Mesodermal cell (in vitro differentiated cells): ENCODE data around the gene FOXRED2.

Experiments
- H3K27ac ChIP-seq: 2 replicates; pipeline ENCODE4 v1.7.0; 2013; ENCODE audit warnings: mild to moderate bottlenecking, low read depth, low read length, moderate library complexity; ENCODE audit not compliant: severe bottlenecking
- H3K36me3 ChIP-seq: 2 replicates; pipeline ENCODE4 v1.7.1; 2013; ENCODE audit warnings: mild to moderate bottlenecking, low read length, moderate library complexity; ENCODE audit not compliant: control insufficient read depth, insufficient read depth
- H3K4me1 ChIP-seq: one replicate; pipeline ENCODE4 v1.7.1; 2013; ENCODE audit warnings: mild to moderate bottlenecking, low read length; ENCODE audit not compliant: insufficient read depth, control insufficient read depth, poor library complexity, severe bottlenecking
- H3K4me3 ChIP-seq: 2 replicates; pipeline ENCODE4 v1.7.0; 2013; ENCODE audit warnings: low read length, control low read depth, mild to moderate bottlenecking; ENCODE audit not compliant: insufficient read depth, poor library complexity, severe bottlenecking; ENCODE audit errors: extremely low read depth
- H3K9me3 ChIP-seq: 2 replicates; pipeline ENCODE4 v1.7.1; 2013; ENCODE audit warnings: mild to moderate bottlenecking, low read length, moderate library complexity; ENCODE audit not compliant: control insufficient read depth
- WGBS, 2 experiments: methylation state at CpG; one replicate each; pipeline ENCODE4 v1.1.5; 2013; ENCODE audit warnings: missing lambda C conversion rate in 2 of 2; ENCODE audit not compliant: insufficient coverage in 2 of 2; 5-methylcytosine and 5-hydroxymethylcytosine counted together

The FOXRED2 gene

GRCh38 chr22:36514766-36515165 lies 7.9 kb upstream of the FOXRED2 start:
- Histone ChIP-seq H3K4me1 (no peaks in the 10 kb centered on the region), H3K9me3 (no peaks in the 10 kb centered on the region), H3K27ac (no peak overlapping the region), H3K4me3 (no peak overlapping the region), H3K36me3 (peaks cover 96% of the 10 kb centered on the region)
- WGBS, 2 experiments = 100% methylated on average over 1 of the region's 1 CpG

GRCh38 chr22:36512991-36513390 lies 6.2 kb upstream of the FOXRED2 start:
- peaks cover 79% of the 10 kb centered on the region for H3K36me3 ChIP-seq
- 92 to 100% methylated on average over 1 to 2 of the region's 4 CpGs for WGBS, 2 experiments
- H3K4me1 ChIP-seq = no peaks in the 10 kb centered on the region
- H3K9me3 ChIP-seq = no peaks in the 10 kb centered on the region
- H3K27ac ChIP-seq = no peak overlapping the region
- H3K4me3 ChIP-seq = no peak overlapping the region

GRCh38 chr22:36512333-36512732 lies 5.5 kb upstream of the FOXRED2 start:
- no peaks in the 10 kb centered on the region for H3K9me3 ChIP-seq
- no peaks in the 10 kb centered on the region for H3K4me1 ChIP-seq
- WGBS, 2 experiments = 96% methylated on average over 7 to 8 of the region's 8 CpGs
- no peak overlapping the region for H3K27ac ChIP-seq
- H3K36me3 ChIP-seq = peaks cover 72% of the 10 kb centered on the region
- H3K4me3 ChIP-seq = no peak overlapping the region

GRCh38 chr22:36510966-36511881 lies 4.4 kb upstream of the FOXRED2 start:
- WGBS, 2 experiments = 83 to 90% methylated on average over 11 to 16 of the region's 17 CpGs
- Histone ChIP-seq H3K36me3 (peaks cover 61% of the 10 kb centered on the region), H3K9me3 (no peaks in the 10 kb centered on the region), H3K27ac (no peak overlapping the region), H3K4me1 (no peaks in the 10 kb centered on the region), H3K4me3 (no peak overlapping the region)

GRCh38 chr22:36510384-36510783 lies 3.5 kb upstream of the FOXRED2 start:
- Histone ChIP-seq H3K4me1 (no peaks in the 10 kb centered on the region), H3K36me3 (peaks cover 52% of the 10 kb centered on the region), H3K9me3 (no peaks in the 10 kb centered on the region), H3K27ac (no peak overlapping the region), H3K4me3 (no peak overlapping the region)
- WGBS, 2 experiments = 85% methylated on average over 2 of the region's 3 CpGs; no CpG with 5 or more reads in 1 of the 2 experiments

GRCh38 chr22:36507518-36508010 lies 724 bp upstream of the FOXRED2 start:
- no peaks in the 10 kb centered on the region for H3K4me1 ChIP-seq
- H3K4me3 ChIP-seq = no peak overlapping the region
- 96 to 100% methylated on average over 2 to 4 of the region's 6 CpGs for WGBS, 2 experiments
- peaks cover 24% of the 10 kb centered on the region for H3K36me3 ChIP-seq
- no peaks in the 10 kb centered on the region for H3K9me3 ChIP-seq
- no peak overlapping the region for H3K27ac ChIP-seq

GRCh38 chr22:36505998-36506635 lies 723 bp downstream of the FOXRED2 start:
- H3K4me3 ChIP-seq = peak overlapping the region; percentile 37
- 96 to 97% methylated on average over 58 to 60 of the region's 60 CpGs for WGBS, 2 experiments
- peaks cover 10% of the 10 kb centered on the region for H3K36me3 ChIP-seq
- H3K4me1 ChIP-seq = no peaks in the 10 kb centered on the region
- no peak overlapping the region for H3K27ac ChIP-seq
- H3K9me3 ChIP-seq = no peaks in the 10 kb centered on the region

- Histone ChIP-seq H3K4me1 (no peaks in the 10 kb centered on the region), H3K9me3 (no peaks in the 10 kb centered on the region), H3K36me3 (peaks cover 10% of the 10 kb centered on the region), H3K27ac (no peak overlapping the region), H3K4me3 (no peak overlapping the region)
- WGBS, 2 experiments = 90 to 94% methylated on average over 23 to 27 of the region's 30 CpGs
Measured at GRCh38 chr22:36497910-36498665, 8.8 kb downstream of the FOXRED2 start.

GRCh38 chr22:36493690-36494110 lies 13.1 kb downstream of the FOXRED2 start:
- H3K4me1 ChIP-seq = no peaks in the 10 kb centered on the region
- H3K36me3 ChIP-seq = peaks cover 21% of the 10 kb centered on the region
- no peak overlapping the region for H3K4me3 ChIP-seq
- H3K27ac ChIP-seq = no peak overlapping the region
- WGBS, 2 experiments = 95 to 96% methylated on average over 13 to 14 of the region's 16 CpGs
- no peaks in the 10 kb centered on the region for H3K9me3 ChIP-seq

- H3K4me1 ChIP-seq = no peaks in the 10 kb centered on the region
- no peak overlapping the region for H3K27ac ChIP-seq
- peaks cover 21% of the 10 kb centered on the region for H3K36me3 ChIP-seq
- no peak overlapping the region for H3K4me3 ChIP-seq
- 96 to 100% methylated on average over 5 of the region's 5 CpGs for WGBS, 2 experiments
- H3K9me3 ChIP-seq = peaks cover 4% of the 10 kb centered on the region
Measured at GRCh38 chr22:36492109-36492508, 14.7 kb downstream of the FOXRED2 start.
